Activated CD8-positive, alpha-beta memory T cell treated with anti-CD3 and anti-CD28 coated beads for 1 hour (primary cell): ENCODE measurements around the gene MIF4GD.
"Not testable (repeated sequence)": the region's sequence is repeated elsewhere in the genome, so short reads cannot be mapped to it uniquely, and the experiment has no call there.

Experiments
- DNase-seq, 2 donors: peaks; one replicate each; pipeline ENCODE4 v3.0.0-alpha.2; 2020; ENCODE audit warnings: low read depth in 1 of 2; ENCODE audit errors: extremely low read depth in 1 of 2

The MIF4GD gene

GRCh38 chr17:75270966-75271232 is at the start of gene MIF4GD:
MIF4GD (minus strand) TSS chr17:75271231; CDS start chr17:75270195, 1,036 bp downstream.
- no peak for DNase-seq

GRCh38 chr17:75319904-75320691 is 49.1 kb upstream of the MIF4GD start:
- no peak for DNase-seq

GRCh38 chr17:75318615-75319222 is 47.7 kb upstream of the MIF4GD start:
- no peak for DNase-seq

- no peak for DNase-seq
These were observed 47.2 kb upstream of the MIF4GD start for GRCh38 chr17:75318211-75318610.

GRCh38 chr17:75317671-75318070 is 46.6 kb upstream of the MIF4GD start:
- no peak for DNase-seq

GRCh38 chr17:75316253-75316652 is 45.2 kb upstream of the MIF4GD start:
- no peak for DNase-seq

- no peak for DNase-seq
These were observed 44.7 kb upstream of the MIF4GD start for GRCh38 chr17:75315541-75316243.

GRCh38 chr17:75313941-75314551 is 43.0 kb upstream of the MIF4GD start:
- no peak for DNase-seq

- no peak for DNase-seq
These were observed 38.0 kb upstream of the MIF4GD start for GRCh38 chr17:75308732-75309629.

- no peak for DNase-seq
These were observed 37.1 kb upstream of the MIF4GD start for GRCh38 chr17:75307957-75308731.

GRCh38 chr17:75301502-75302206 is 30.6 kb upstream of the MIF4GD start:
- no peak for DNase-seq

- DNase-seq: no peak
These were observed 30.0 kb upstream of the MIF4GD start for GRCh38 chr17:75301049-75301448.

- DNase-seq: no peak
These were observed 29.2 kb upstream of the MIF4GD start for GRCh38 chr17:75300280-75300679.

GRCh38 chr17:75295201-75296158 is 24.4 kb upstream of the MIF4GD start:
- no peak for DNase-seq

- DNase-seq: not testable (repeated sequence)
These were observed 21.9 kb upstream of the MIF4GD start for GRCh38 chr17:75292810-75293448.

GRCh38 chr17:75289832-75290337 is 18.9 kb upstream of the MIF4GD start:
- DNase-seq: peak; percentile 35 to 48

- peak; percentile 91 to 93 for DNase-seq
These were observed 18.2 kb upstream of the MIF4GD start, which contains the start of gene SLC25A19 for GRCh38 chr17:75289115-75289831. SLC25A19 (minus strand) TSS chr17:75289433; CDS start chr17:75286764, 2,669 bp downstream.
